H1 (cell line): Measurements from ENCODE around the gene ADCY2. TPM values are rescaled to one million over a fixed set of nuclear protein-coding genes. Genes with fewer than 3 reads are reported as not detected.

ENCODE experiments used
- CTCF ChIA-PET: fragments of 300-600 bp; sonication (Branson Sonifier 250); formaldehyde crosslinking; loops from one replicate; lab custom pipeline; 2021; ENCODE audit not compliant: partially characterized antibody; lab: Charles Lee
- POLR2A ChIA-PET: fragments of 300-600 bp; sonication (Branson Sonifier 250); formaldehyde crosslinking; loops from one replicate; lab custom pipeline; 2021; ENCODE audit warnings: inconsistent platforms; ENCODE audit not compliant: partially characterized antibody; lab: Charles Lee
- DNase-seq, 2 experiments: peaks; one replicate each; pipeline versions ENCODE4 v3.0.0 to v3.0.0-alpha.2; 2010 to 2022; ENCODE audit warnings: low spot score in 2 of 2, low read depth in 1 of 2, mixed read lengths in 1 of 2
- FAIRE-seq: peaks from 2 replicates; lab custom pipeline; 2011; peaks lifted over from hg19 to GRCh38; lab: Jason Lieb, UNC
- H2AFZ ChIP-seq: 2 replicates; pipeline ENCODE4 v1.8.1; 2012; ENCODE audit warnings: low read length, inconsistent platforms
- H2AK5ac ChIP-seq: 2 replicates; pipeline ENCODE4 v1.6.1; 2013; ENCODE audit warnings: low read depth, low read length
- H2BK120ac ChIP-seq: replicated peaks from 2 replicates; pipeline ENCODE3; 2013; ENCODE audit warnings: low read depth, low read length, inconsistent platforms
- H2BK12ac ChIP-seq: 2 replicates; pipeline ENCODE4 v1.6.1; 2013; ENCODE audit warnings: low read depth, low read length
- H2BK15ac ChIP-seq: 2 replicates; pipeline ENCODE4 v1.6.1; 2013; ENCODE audit warnings: low read length
- H2BK20ac ChIP-seq: 2 replicates; pipeline ENCODE4 v1.6.1; 2013; ENCODE audit warnings: low read length
- H2BK5ac ChIP-seq: 2 replicates; pipeline ENCODE4 v1.6.1; 2013; ENCODE audit warnings: low read depth, low read length
- H3K14ac ChIP-seq: 2 replicates; pipeline ENCODE4 v1.6.1; 2013; ENCODE audit warnings: inconsistent platforms; ENCODE audit not compliant: insufficient read length
- H3K18ac ChIP-seq: 2 replicates; pipeline ENCODE4 v1.6.1; 2013; ENCODE audit warnings: low read length; ENCODE audit errors: extremely low read depth
- H3K23ac ChIP-seq: 2 replicates; pipeline ENCODE4 v1.6.1; 2013; ENCODE audit warnings: inconsistent platforms; ENCODE audit not compliant: insufficient read length
- H3K23me2 ChIP-seq: 2 replicates; pipeline ENCODE4 v1.6.1; 2013; ENCODE audit warnings: low read depth, low read length
- H3K27ac ChIP-seq: 2 replicates; pipeline ENCODE4 v1.6.1; 2011; ENCODE audit warnings: low read depth, low read length, inconsistent platforms
- H3K27me3 ChIP-seq, 4 experiments: replicated peaks in 1 of 4; 1 replicate in 1 of 4; 2 replicates in 3 of 4; pipeline versions ENCODE4 v1.6.1 to v1.8.1; 2011 to 2013; ENCODE audit warnings: low read length in 3 of 4, mild to moderate bottlenecking in 3 of 4, inconsistent platforms in 2 of 4, mixed read lengths in 2 of 4, moderate library complexity in 1 of 4; ENCODE audit not compliant: control insufficient read depth in 3 of 4, insufficient read depth in 3 of 4; ENCODE audit errors: extremely low read depth in 1 of 4
- H3K36me3 ChIP-seq, 4 experiments: 2 replicates each; pipeline versions ENCODE4 v1.6.1 to v1.8.1; 2011 to 2013; ENCODE audit warnings: mild to moderate bottlenecking in 4 of 4, low read length in 3 of 4, moderate library complexity in 2 of 4, control low read depth in 1 of 4, inconsistent platforms in 1 of 4; ENCODE audit not compliant: insufficient read depth in 4 of 4, control insufficient read depth in 2 of 4
- H3K4ac ChIP-seq: replicated peaks from 2 replicates; pipeline ENCODE3; 2013; ENCODE audit warnings: low read length, low read depth, mixed read lengths, inconsistent platforms; ENCODE audit not compliant: insufficient read length
- H3K4me1 ChIP-seq, 4 experiments: replicated peaks in 1 of 4; 1 replicate in 1 of 4; 2 replicates in 3 of 4; pipeline versions ENCODE4 v1.6.1 to v1.8.1; 2011 to 2013; ENCODE audit warnings: low read length in 3 of 4, inconsistent platforms in 2 of 4, mixed read lengths in 1 of 4; ENCODE audit not compliant: insufficient read depth in 4 of 4, control insufficient read depth in 3 of 4
- H3K4me2 ChIP-seq, 2 experiments: 2 replicates each; pipeline versions ENCODE4 v1.6.1 to v1.8.1; 2011 to 2013; ENCODE audit warnings: low read depth in 2 of 2, low read length in 2 of 2, control low read depth in 1 of 2, inconsistent platforms in 1 of 2, mild to moderate bottlenecking in 1 of 2; ENCODE audit not compliant: insufficient read depth in 1 of 2
- H3K4me3 ChIP-seq, 4 experiments: fragments of 200-600, 300-600 bp in 1 of 4; sonication (generic), shearing (Covaris generic), sonication (Bioruptor Twin) in 1 of 4; 2 replicates each; pipeline versions ENCODE4 v1.5.1 to v1.8.1; 2011 to 2016; ENCODE audit warnings: low read length in 4 of 4, low read depth in 3 of 4, control low read depth in 2 of 4, inconsistent platforms in 2 of 4, mild to moderate bottlenecking in 2 of 4, mixed read lengths in 1 of 4, moderate library complexity in 1 of 4; ENCODE audit not compliant: insufficient read depth in 2 of 4; ENCODE audit errors: extremely low read depth in 1 of 4
- H3K56ac ChIP-seq: replicated peaks from 2 replicates; pipeline ENCODE3; 2013; ENCODE audit warnings: low read depth, mild to moderate bottlenecking, mixed read lengths, low read length, inconsistent platforms; ENCODE audit not compliant: insufficient read length
- H3K79me1 ChIP-seq: 2 replicates; pipeline ENCODE4 v1.6.1; 2013; ENCODE audit warnings: low read depth, low read length, control low read depth
- H3K79me2 ChIP-seq, 2 experiments: 2 replicates each; pipeline versions ENCODE4 v1.6.1 to v1.8.1; 2012 to 2013; ENCODE audit warnings: low read length in 2 of 2, mild to moderate bottlenecking in 2 of 2, inconsistent platforms in 1 of 2; ENCODE audit not compliant: insufficient read depth in 2 of 2, control insufficient read depth in 1 of 2
- H3K9ac ChIP-seq, 4 experiments: replicated peaks in 1 of 4; 1 replicate in 1 of 4; 2 replicates in 3 of 4; pipeline versions ENCODE4 v1.6.1 to v1.8.1; 2011 to 2013; ENCODE audit warnings: low read depth in 3 of 4, low read length in 3 of 4, control low read depth in 2 of 4, mild to moderate bottlenecking in 2 of 4, moderate library complexity in 2 of 4, inconsistent platforms in 1 of 4; ENCODE audit errors: extremely low read depth in 1 of 4
- H3K9me3 ChIP-seq, 2 experiments: 2 replicates each; pipeline versions ENCODE4 v1.6.1 to v1.8.1; 2012 to 2013; ENCODE audit warnings: mild to moderate bottlenecking in 2 of 2, moderate library complexity in 2 of 2, control low read depth in 1 of 2, inconsistent platforms in 1 of 2, low read depth in 1 of 2, low read length in 1 of 2, mixed read lengths in 1 of 2; ENCODE audit not compliant: insufficient read depth in 2 of 2
- H4K20me1 ChIP-seq, 2 experiments: replicated peaks in 1 of 2; 2 replicates each; pipeline versions ENCODE3 to v1.8.1; 2011 to 2013; ENCODE audit warnings: inconsistent platforms in 2 of 2, low read length in 2 of 2, mild to moderate bottlenecking in 1 of 2; ENCODE audit not compliant: insufficient read depth in 2 of 2, control insufficient read depth in 1 of 2
- H4K5ac ChIP-seq: 2 replicates; pipeline ENCODE4 v1.6.1; 2013; ENCODE audit warnings: low read length, low read depth, mixed read lengths, inconsistent platforms; ENCODE audit not compliant: insufficient read length
- H4K8ac ChIP-seq: 2 replicates; pipeline ENCODE4 v1.8.0; 2013; ENCODE audit warnings: mild to moderate bottlenecking, moderate library complexity, low read length, inconsistent platforms; ENCODE audit not compliant: insufficient read depth; ENCODE audit errors: extremely low read depth
- H4K91ac ChIP-seq: replicated peaks from 2 replicates; pipeline ENCODE3; 2013; ENCODE audit warnings: low read length, mixed read lengths, inconsistent platforms; ENCODE audit not compliant: insufficient read length
- RBBP5 ChIP-seq: IDR thresholded peaks from 2 replicates; pipeline ENCODE4 v1.7.1; 2012; ENCODE audit warnings: low read depth, mild to moderate bottlenecking, inconsistent platforms, low read length, moderate library complexity, borderline replicate concordance
- WGBS, 2 experiments: shearing (Covaris generic) in 1 of 2; methylation state at CpG; one replicate each; pipeline versions ENCODE4 v1.1.6 to v1.1.7; 2013 to 2015; ENCODE audit warnings: low lambda C conversion rate in 2 of 2, mixed read lengths in 2 of 2, inconsistent platforms in 1 of 2, low coverage in 1 of 2, missing lambda C conversion rate in 1 of 2; ENCODE audit not compliant: insufficient replicate concordance in 2 of 2, insufficient coverage in 1 of 2, insufficient read length in 1 of 2; ENCODE audit errors: extremely low coverage in 1 of 2, missing lambda C conversion rate in 1 of 2; 5-methylcytosine and 5-hydroxymethylcytosine counted together
- polyA plus RNA-seq, 7 experiments: library from polyadenylated mRNA; depleted of rRNA in 3 of 7; stranded (reverse) in 5 of 7; unstranded in 2 of 7; fragments of >200 nt in 5 of 7; fragments of 200-250 nt in 2 of 7; gene quantifications; 1 replicate in 5 of 7; 2 replicates in 1 of 7; 4 replicates in 1 of 7; pipeline versions ENCODE4 v1.2.1 to v1.2.3, GENCODE V29; 2011 to 2013; ENCODE audit warnings: missing spikeins in 2 of 7, mixed read lengths in 2 of 7
- total RNA-seq: library from RNA; stranded (reverse); fragmentation: NEBNext Ultra II Directional; extraction: Animal tissue kit (Norgen Biotek cat#: 25700); gene quantifications from 2 replicates; pipeline ENCODE4 v1.2.1, GENCODE V29; 2021

ADCY2 gene
- total and polyA plus RNA-seq, 2 of the 8 experiments (the other 6 are each of a cell fraction or from before 2014, with no cell fraction given) = 35.8 to 122 TPM

DNA sequence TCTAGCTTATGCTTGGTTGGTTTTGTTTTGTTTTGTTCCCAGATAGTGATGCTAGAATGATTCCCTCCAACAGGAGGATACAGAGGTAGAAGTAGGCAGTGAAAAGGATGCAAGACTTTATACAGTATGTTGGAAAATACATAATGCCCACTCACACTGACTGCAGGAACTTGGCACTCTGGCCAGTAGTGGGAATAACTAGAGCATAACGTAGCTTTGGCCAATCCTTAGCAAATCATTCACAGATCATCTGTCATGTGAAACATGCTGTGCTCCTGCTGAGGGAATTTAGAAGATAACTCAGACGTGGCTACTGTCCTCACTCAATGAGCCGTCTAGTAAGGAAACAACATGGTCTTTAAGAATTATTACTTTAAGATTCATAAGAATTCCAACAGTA lies 441.5 kb downstream of the ADCY2 start:
- Histone ChIP-seq H4K20me1 (no peaks in the 10 kb centered on the region), H2AFZ (no peak overlapping the region), H2BK120ac (no peak overlapping the region), H2BK15ac (no peak overlapping the region), H3K36me3 (no peaks in the 10 kb centered on the region), H2BK12ac (no peak overlapping the region), H3K27me3 (no peaks in the 10 kb centered on the region), H3K14ac (no peak overlapping the region), H3K9ac (no peak overlapping the region), H3K79me1 (no peaks in the 10 kb centered on the region), H3K23me2 (no peaks in the 10 kb centered on the region), H4K5ac (no peak overlapping the region), H3K79me2 (no peaks in the 10 kb centered on the region), H3K9me3 (no peaks in the 10 kb centered on the region), H3K4me1 (no peaks in the 10 kb centered on the region), H2BK5ac (no peak overlapping the region), H2AK5ac (no peak overlapping the region), H3K27ac (no peak overlapping the region), H2BK20ac (no peak overlapping the region), H3K56ac (no peak overlapping the region), H3K4ac (no peak overlapping the region), H4K91ac (no peak overlapping the region), H3K18ac (no peak overlapping the region), H3K4me2 (no peak overlapping the region), H3K4me3 (no peak overlapping the region), H4K8ac (no peak overlapping the region), H3K23ac (no peak overlapping the region)
- FAIRE-seq (no peak), DNase-seq (no peak)
- 84% methylated on average over 3 of the region's 3 CpGs; no CpG with 5 or more reads in 1 of the 2 experiments for WGBS, 2 experiments
- ChIA-PET CTCF (interaction anchor here (0.7 to 3.4 kb wide), 7 partner anchors 10 to 1018 kb away, joined by 3 to 12 read pairs (median 4); no protein-coding TSS in a partner anchor), POLR2A (interaction anchor here (0.8 to 1.2 kb wide), 2 partner anchors 8 to 10 kb away, joined by 3 read pairs; no protein-coding TSS in a partner anchor)
- no peak for TF ChIP-seq RBBP5
